Endothelial cell of umbilical vein (primary cell): Measurements from ENCODE around the gene OVOL3. TPM values are rescaled to one million over a fixed set of nuclear protein-coding genes. Genes with fewer than 3 reads are reported as not detected.

Source experiments
- BruUV-seq: library from RNA; stranded (reverse); fragments of 400-500 nt; replicated peaks from 2 replicates; lab custom pipeline; 2021; lab: Mats Ljungman, UMichigan
- CTCF ChIA-PET: fragments of 300-600, 350-600 bp; sonication (Branson Sonifier 250); formaldehyde crosslinking; loops from one replicate; lab custom pipeline; 2021; ENCODE audit warnings: antibody characterized with exemption, inconsistent platforms; lab: Charles Lee
- POLR2A ChIA-PET: fragments of 300-600, 350-600 bp; sonication (Branson Sonifier 250); formaldehyde crosslinking; loops from one replicate; lab custom pipeline; 2021; ENCODE audit warnings: antibody characterized with exemption, inconsistent platforms; lab: Charles Lee
- DNase-seq: peaks from one replicate; pipeline ENCODE4 v3.0.0-alpha.2; 2011; ENCODE audit warnings: low read depth, low spot score
- FAIRE-seq: peaks from 2 replicates; lab custom pipeline; 2011; peaks lifted over from hg19 to GRCh38; lab: Jason Lieb, UNC
- H2AFZ ChIP-seq: 2 replicates; pipeline ENCODE4 v1.6.0; 2012; ENCODE audit warnings: low read depth, low read length, control low read depth, inconsistent platforms
- H3K27ac ChIP-seq: 2 replicates; pipeline ENCODE4 v1.5.1; 2011; ENCODE audit warnings: low read depth, mild to moderate bottlenecking, control low read depth, low read length, moderate library complexity; ENCODE audit not compliant: insufficient read depth
- H3K27me3 ChIP-seq, 2 experiments: 2 replicates each; pipeline versions ENCODE4 v1.6.0 to v1.6.1; 2011; ENCODE audit warnings: low read length in 2 of 2, mixed read lengths in 1 of 2; ENCODE audit not compliant: control insufficient read depth in 2 of 2, insufficient read depth in 2 of 2
- H3K36me3 ChIP-seq, 2 experiments: 2 replicates in 1 of 2; 3 replicates in 1 of 2; pipeline ENCODE4 v1.5.1; 2011; ENCODE audit warnings: low read length in 2 of 2, mild to moderate bottlenecking in 1 of 2, moderate library complexity in 1 of 2; ENCODE audit not compliant: control insufficient read depth in 2 of 2, insufficient read depth in 2 of 2; ENCODE audit errors: extremely low read depth in 1 of 2
- H3K4me1 ChIP-seq: 3 replicates; pipeline ENCODE4 v1.5.1; 2011; ENCODE audit warnings: mild to moderate bottlenecking, low read length; ENCODE audit not compliant: control insufficient read depth, insufficient read depth; ENCODE audit errors: extremely low read depth
- H3K4me2 ChIP-seq: 2 replicates; pipeline ENCODE4 v1.6.1; 2011; ENCODE audit warnings: low read length, control low read depth, mixed read lengths; ENCODE audit not compliant: insufficient read depth
- H3K4me3 ChIP-seq, 3 experiments: fragments of 200-600 bp in 1 of 3; sonication (generic), shearing (Covaris generic) in 1 of 3; replicated peaks in 1 of 3; 2 replicates each; pipeline ENCODE4 v1.5.1; 2011 to 2016; ENCODE audit warnings: control low read depth in 3 of 3, low read length in 3 of 3, mild to moderate bottlenecking in 2 of 3, inconsistent platforms in 1 of 3, low read depth in 1 of 3, moderate library complexity in 1 of 3; ENCODE audit not compliant: insufficient read depth in 1 of 3
- H3K79me2 ChIP-seq: 2 replicates; pipeline ENCODE4 v1.6.0; 2012; ENCODE audit warnings: low read length, inconsistent platforms; ENCODE audit not compliant: control insufficient read depth, insufficient read depth
- H3K9ac ChIP-seq: replicated peaks from 2 replicates; pipeline ENCODE3; 2011; ENCODE audit warnings: low read length, control low read depth; ENCODE audit not compliant: insufficient read depth; ENCODE audit errors: extremely low read depth
- H3K9me1 ChIP-seq: replicated peaks from 3 replicates; pipeline ENCODE4 v1.6.0; 2011; ENCODE audit warnings: mild to moderate bottlenecking, low read length; ENCODE audit not compliant: control insufficient read depth, insufficient read depth; ENCODE audit errors: extremely low read depth
- H3K9me3 ChIP-seq: replicated peaks from 2 replicates; pipeline ENCODE4 v1.5.1; 2012; ENCODE audit warnings: low read length, inconsistent platforms; ENCODE audit not compliant: control insufficient read depth, insufficient read depth
- H4K20me1 ChIP-seq: replicated peaks from 2 replicates; pipeline ENCODE3; 2011; ENCODE audit warnings: mild to moderate bottlenecking, low read length; ENCODE audit not compliant: control insufficient read depth, insufficient read depth; ENCODE audit errors: extremely low read depth
- EZH2 ChIP-seq: IDR thresholded peaks from 2 replicates; pipeline ENCODE4 v1.6.1; 2012; ENCODE audit warnings: borderline replicate concordance, low read depth, mild to moderate bottlenecking, moderate library complexity, low read length, inconsistent platforms; ENCODE audit not compliant: severe bottlenecking
- FOS ChIP-seq: IDR thresholded peaks from 2 replicates; pipeline ENCODE4 v1.6.1; 2011; ENCODE audit warnings: mild to moderate bottlenecking, low read length, moderate library complexity, borderline replicate concordance; ENCODE audit not compliant: insufficient read depth
- GATA2 ChIP-seq: IDR thresholded peaks from 2 replicates; pipeline ENCODE4 v1.7.0; 2011; ENCODE audit warnings: low read depth, mild to moderate bottlenecking, moderate library complexity, mixed read lengths, low read length; ENCODE audit not compliant: insufficient read length, insufficient read depth
- JUN ChIP-seq: IDR thresholded peaks from 2 replicates; pipeline ENCODE4 v1.6.1; 2011; ENCODE audit warnings: borderline replicate concordance, low read depth; ENCODE audit not compliant: insufficient read length, insufficient read depth
- MYC ChIP-seq: IDR thresholded peaks from one replicate; pipeline ENCODE4 v1.6.1; 2011; ENCODE audit warnings: mild to moderate bottlenecking, low read depth, low read length
- POLR2A ChIP-seq: IDR thresholded peaks from 2 replicates; pipeline ENCODE4 v1.6.1; 2012; ENCODE audit warnings: low read depth, mild to moderate bottlenecking, control low read depth, low read length
- POLR2AphosphoS5 ChIP-seq: IDR thresholded peaks from 2 replicates; pipeline ENCODE4 v1.6.1; 2012; ENCODE audit warnings: low read depth, mild to moderate bottlenecking, control low read depth, low read length, moderate library complexity; ENCODE audit not compliant: insufficient read depth
- dilution Hi-C: fragments of 300-500 bp; cut with MboI; formaldehyde crosslinking; loops from one replicate; pipeline ENCODE4 v1.15.0; 2019; ENCODE audit warnings: low sequenced_read_pairs; ENCODE audit not compliant: extremely low pct_ligation_motif_present
- intact Hi-C: fragments of 100-400 bp; cut with micrococcal nuclease; formaldehyde crosslinking; loops from one replicate; pipeline ENCODE4 v1.10.0; 2022
- polyA plus RNA-seq, 4 experiments: library from polyadenylated mRNA; depleted of rRNA in 3 of 4; stranded (reverse) in 3 of 4; unstranded in 1 of 4; fragments of >200 nt; gene quantifications; 2 replicates each; pipeline versions ENCODE4 v1.2.1 to v1.2.3, GENCODE V29; 2011 to 2012; ENCODE audit warnings: missing spikeins in 1 of 4
- total RNA-seq: library from RNA; stranded (reverse); gene quantifications from 2 replicates; pipeline ENCODE4 v1.2.3, GENCODE V29; 2021
- TF ChIP-seq, protein P1 (sequence below): IDR thresholded peaks from 2 replicates; pipeline ENCODE4 v1.6.1; 2011; ENCODE audit not compliant: insufficient read depth, insufficient read length
- TF ChIP-seq, protein P2 (sequence below), 2 donors: IDR thresholded peaks; 1 replicate in 1 of 2; 2 replicates in 1 of 2; pipeline ENCODE4 v1.5.1; 2011; ENCODE audit warnings: low read length in 2 of 2, mild to moderate bottlenecking in 2 of 2, moderate library complexity in 2 of 2, control low read depth in 1 of 2, inconsistent platforms in 1 of 2, low read depth in 1 of 2; ENCODE audit not compliant: insufficient read depth in 1 of 2; ENCODE audit errors: extremely low read depth in 1 of 2

OVOL3 gene
- total and polyA plus RNA-seq, 2 donors (not counting 3 experiments of a cell fraction or from before 2014, with no cell fraction given) = not detected

DNA sequence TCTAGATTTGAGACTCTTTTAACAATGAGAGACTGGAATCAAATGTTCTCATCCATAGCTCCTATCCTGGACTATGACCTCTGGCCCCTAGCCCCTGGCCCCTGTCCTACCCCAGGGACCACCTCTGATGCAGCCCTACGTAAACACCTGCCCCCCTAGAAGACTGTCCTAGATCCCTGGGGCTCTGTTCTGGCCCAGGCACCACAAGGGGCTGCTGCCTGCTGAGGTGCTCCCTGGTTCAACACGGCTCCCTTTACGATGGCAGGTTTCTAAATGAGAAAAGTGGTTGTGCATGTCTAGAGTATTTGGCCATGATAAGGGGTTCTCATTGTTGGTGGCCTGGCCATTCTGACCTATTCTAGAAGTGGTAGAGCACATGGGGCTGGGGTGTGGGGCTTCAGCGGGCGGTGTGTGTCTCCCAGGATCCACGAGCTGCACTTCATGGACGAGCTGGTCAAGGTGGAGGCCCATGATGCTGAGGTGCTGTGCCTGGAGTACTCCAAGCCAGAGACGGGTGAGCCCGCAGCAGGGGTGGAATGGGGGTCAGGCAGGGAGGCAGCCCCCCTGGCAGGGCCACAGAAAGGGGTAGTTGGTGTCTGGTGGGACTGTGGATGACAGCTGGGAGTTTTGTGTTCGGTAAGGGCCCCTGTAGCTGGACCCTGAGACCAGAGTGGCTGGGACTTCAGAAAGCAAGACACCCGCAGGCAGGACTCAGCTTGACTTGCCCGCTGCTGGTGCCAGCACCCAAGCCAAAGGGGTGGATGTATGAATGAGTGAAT lies 26.5 kb upstream of the OVOL3 start:
- Histone ChIP-seq H4K20me1 (no peaks in the 10 kb centered on the region), H3K27ac (no peak overlapping the region), H3K4me2 (no peak overlapping the region), H3K4me1 (no peaks in the 10 kb centered on the region), H3K4me3 (no peak overlapping the region), H3K79me2 (no peaks in the 10 kb centered on the region), H3K36me3 (peaks cover 10 to 11% of the 10 kb centered on the region in 2 experiments), H3K27me3 (no peaks in the 10 kb centered on the region), H3K9me3 (no peaks in the 10 kb centered on the region), H3K9me1 (no peaks in the 10 kb centered on the region), H3K9ac (no peak overlapping the region), H2AFZ (no peak overlapping the region)
- FAIRE-seq (no peak), DNase-seq (no peak)
- BruUV-seq = no TSS peak
- TF ChIP-seq POLR2A = no peak
- TF ChIP-seq, protein P1, sequence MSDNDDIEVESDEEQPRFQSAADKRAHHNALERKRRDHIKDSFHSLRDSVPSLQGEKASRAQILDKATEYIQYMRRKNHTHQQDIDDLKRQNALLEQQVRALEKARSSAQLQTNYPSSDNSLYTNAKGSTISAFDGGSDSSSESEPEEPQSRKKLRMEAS = no peak
- TF ChIP-seq GATA2 = no peak
- CTCF ChIA-PET = interaction anchor here (1.6 to 2.0 kb wide), 2 partner anchors 14 to 24 kb away, joined by 5 to 7 read pairs; no protein-coding TSS in a partner anchor
- dilution Hi-C loops = no loop called here
- POLR2A ChIA-PET = no interaction called here
- intact Hi-C loops = no loop called here

DNA sequence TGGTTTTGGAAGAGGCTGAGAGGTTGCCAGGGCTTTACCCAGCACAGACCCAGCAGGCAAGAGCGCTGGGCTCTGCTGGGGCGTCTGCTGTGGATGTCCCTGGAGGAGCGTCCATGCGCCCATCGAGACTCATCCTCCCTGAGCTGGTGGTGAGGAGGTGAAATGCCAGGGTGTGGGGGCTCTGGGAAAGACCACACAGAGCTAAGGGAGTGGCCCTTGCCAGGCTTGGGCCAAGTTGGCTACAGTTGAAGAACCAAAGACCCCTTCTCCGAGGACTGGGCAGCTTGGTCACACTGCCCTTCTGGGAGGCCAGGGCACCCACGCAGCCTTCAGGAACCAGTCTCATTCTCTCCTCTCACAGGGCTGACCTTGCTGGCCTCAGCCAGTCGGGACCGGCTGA lies 24.6 kb upstream of the OVOL3 start:
- Histone ChIP-seq H3K4me2 (no peak overlapping the region), H3K9ac (no peak overlapping the region), H3K36me3 (peaks cover 7 to 10% of the 10 kb centered on the region in 2 experiments), H3K9me1 (no peaks in the 10 kb centered on the region), H3K4me1 (no peaks in the 10 kb centered on the region), H2AFZ (no peak overlapping the region), H3K27ac (no peak overlapping the region), H3K9me3 (no peaks in the 10 kb centered on the region), H4K20me1 (no peaks in the 10 kb centered on the region), H3K27me3 (no peaks in the 10 kb centered on the region), H3K4me3 (no peak overlapping the region), H3K79me2 (no peaks in the 10 kb centered on the region)
- DNase-seq (no peak), FAIRE-seq (no peak)
- ChIA-PET CTCF (interaction anchor here (0.6 kb wide), 1 partner anchor 16 kb away, joined by 3 read pairs; no protein-coding TSS in a partner anchor), POLR2A (no interaction called here)
- TF ChIP-seq EZH2 (no peak), JUN (no peak), POLR2A (no peak), POLR2AphosphoS5 (no peak), MYC (no peak), FOS (no peak), GATA2 (no peak)
- TF ChIP-seq, protein P1 = no peak
- TF ChIP-seq, protein P2, sequence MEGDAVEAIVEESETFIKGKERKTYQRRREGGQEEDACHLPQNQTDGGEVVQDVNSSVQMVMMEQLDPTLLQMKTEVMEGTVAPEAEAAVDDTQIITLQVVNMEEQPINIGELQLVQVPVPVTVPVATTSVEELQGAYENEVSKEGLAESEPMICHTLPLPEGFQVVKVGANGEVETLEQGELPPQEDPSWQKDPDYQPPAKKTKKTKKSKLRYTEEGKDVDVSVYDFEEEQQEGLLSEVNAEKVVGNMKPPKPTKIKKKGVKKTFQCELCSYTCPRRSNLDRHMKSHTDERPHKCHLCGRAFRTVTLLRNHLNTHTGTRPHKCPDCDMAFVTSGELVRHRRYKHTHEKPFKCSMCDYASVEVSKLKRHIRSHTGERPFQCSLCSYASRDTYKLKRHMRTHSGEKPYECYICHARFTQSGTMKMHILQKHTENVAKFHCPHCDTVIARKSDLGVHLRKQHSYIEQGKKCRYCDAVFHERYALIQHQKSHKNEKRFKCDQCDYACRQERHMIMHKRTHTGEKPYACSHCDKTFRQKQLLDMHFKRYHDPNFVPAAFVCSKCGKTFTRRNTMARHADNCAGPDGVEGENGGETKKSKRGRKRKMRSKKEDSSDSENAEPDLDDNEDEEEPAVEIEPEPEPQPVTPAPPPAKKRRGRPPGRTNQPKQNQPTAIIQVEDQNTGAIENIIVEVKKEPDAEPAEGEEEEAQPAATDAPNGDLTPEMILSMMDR (IDR thresholded peaks at IDR 0.05; ENCODE audit: extremely low read depth in 1 of 2, insufficient read depth in 1 of 2, low read depth in 1 of 2, low read length in 2 of 2) = no peak
- BruUV-seq = no TSS peak
- dilution Hi-C loops = no loop called here
- intact Hi-C loops = no loop called here
